ENCODE data around the gene NRCAM. TPM values are rescaled to one million over a fixed set of nuclear protein-coding genes. Genes with fewer than 3 reads are reported as not detected.
A peak's percentile ranks its signal among the peaks of the same experiment; 100 is the strongest.

NRCAM gene
- total and polyA plus RNA-seq, 2 of the 13 experiments (the other 11 are each of a cell fraction or from before 2014, with no cell fraction given): 0.31 to 0.33 TPM

- TF ChIP-seq TOE1 (CRISPR knock-in tag; IDR thresholded peaks at IDR 0.05) (no peak), CEBPB (IDR thresholded peaks at IDR 0.05; ENCODE audit: borderline replicate concordance, low read depth, low read length) (peak; percentile 31; the same call in 1 of the 2 replicates), ZFYVE20 (CRISPR knock-in tag; IDR thresholded peaks at IDR 0.05; ENCODE audit: borderline replicate concordance, low read depth) (no peak), NFE2 (CRISPR knock-in tag; IDR thresholded peaks at IDR 0.05) (no peak), ZNF678 (CRISPR knock-in tag; IDR thresholded peaks at IDR 0.05) (no peak), BCLAF1 (IDR thresholded peaks at IDR 0.05) (no peak), KDM4B (CRISPR knock-in tag; IDR thresholded peaks at IDR 0.05) (no peak), FOXJ3 (CRISPR knock-in tag; IDR thresholded peaks at IDR 0.05; ENCODE audit: borderline replicate concordance) (0 out of 2 replicates have a peak, but pooled peaks have one; percentile 28), ZNF792 (CRISPR knock-in tag; IDR thresholded peaks at IDR 0.05) (no peak), ZNF703 (CRISPR knock-in tag; IDR thresholded peaks at IDR 0.05; ENCODE audit: borderline replicate concordance) (no peak), IKZF4 (CRISPR knock-in tag; IDR thresholded peaks at IDR 0.05; ENCODE audit: borderline replicate concordance, low read depth, not compliant biosample characterization) (no peak), CHCHD3 (CRISPR knock-in tag; IDR thresholded peaks at IDR 0.05) (no peak), SP4 (CRISPR knock-in tag; IDR thresholded peaks at IDR 0.05) (no peak), ZMYM2 (CRISPR knock-in tag; IDR thresholded peaks at IDR 0.05) (no peak), ELF3 (CRISPR knock-in tag; IDR thresholded peaks at IDR 0.05) (no peak), ZNF704 (CRISPR knock-in tag; IDR thresholded peaks at IDR 0.05; ENCODE audit: borderline replicate concordance) (no peak), CHD4 (IDR thresholded peaks at IDR 0.05; ENCODE audit: borderline replicate concordance, low read length) (no peak), RFXAP (CRISPR knock-in tag; IDR thresholded peaks at IDR 0.05; ENCODE audit: borderline replicate concordance) (no peak), FOXA3 (CRISPR knock-in tag; IDR thresholded peaks at IDR 0.05) (peak; percentile 66; the same call in 1 of the 2 replicates), FOXA1 (IDR thresholded peaks at IDR 0.05) (no peak), FOXA1 (CRISPR knock-in tag; IDR thresholded peaks at IDR 0.05) (peak; percentile 73), ZSCAN21 (CRISPR knock-in tag; IDR thresholded peaks at IDR 0.05; ENCODE audit: borderline replicate concordance) (no peak), NRL (CRISPR knock-in tag; IDR thresholded peaks at IDR 0.05; ENCODE audit: borderline replicate concordance) (no peak)
- TF ChIP-seq, protein P1, sequence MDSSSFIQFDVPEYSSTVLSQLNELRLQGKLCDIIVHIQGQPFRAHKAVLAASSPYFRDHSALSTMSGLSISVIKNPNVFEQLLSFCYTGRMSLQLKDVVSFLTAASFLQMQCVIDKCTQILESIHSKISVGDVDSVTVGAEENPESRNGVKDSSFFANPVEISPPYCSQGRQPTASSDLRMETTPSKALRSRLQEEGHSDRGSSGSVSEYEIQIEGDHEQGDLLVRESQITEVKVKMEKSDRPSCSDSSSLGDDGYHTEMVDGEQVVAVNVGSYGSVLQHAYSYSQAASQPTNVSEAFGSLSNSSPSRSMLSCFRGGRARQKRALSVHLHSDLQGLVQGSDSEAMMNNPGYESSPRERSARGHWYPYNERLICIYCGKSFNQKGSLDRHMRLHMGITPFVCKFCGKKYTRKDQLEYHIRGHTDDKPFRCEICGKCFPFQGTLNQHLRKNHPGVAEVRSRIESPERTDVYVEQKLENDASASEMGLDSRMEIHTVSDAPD (CRISPR knock-in tag; IDR thresholded peaks at IDR 0.05): no peak
- TF ChIP-seq, protein P2, sequence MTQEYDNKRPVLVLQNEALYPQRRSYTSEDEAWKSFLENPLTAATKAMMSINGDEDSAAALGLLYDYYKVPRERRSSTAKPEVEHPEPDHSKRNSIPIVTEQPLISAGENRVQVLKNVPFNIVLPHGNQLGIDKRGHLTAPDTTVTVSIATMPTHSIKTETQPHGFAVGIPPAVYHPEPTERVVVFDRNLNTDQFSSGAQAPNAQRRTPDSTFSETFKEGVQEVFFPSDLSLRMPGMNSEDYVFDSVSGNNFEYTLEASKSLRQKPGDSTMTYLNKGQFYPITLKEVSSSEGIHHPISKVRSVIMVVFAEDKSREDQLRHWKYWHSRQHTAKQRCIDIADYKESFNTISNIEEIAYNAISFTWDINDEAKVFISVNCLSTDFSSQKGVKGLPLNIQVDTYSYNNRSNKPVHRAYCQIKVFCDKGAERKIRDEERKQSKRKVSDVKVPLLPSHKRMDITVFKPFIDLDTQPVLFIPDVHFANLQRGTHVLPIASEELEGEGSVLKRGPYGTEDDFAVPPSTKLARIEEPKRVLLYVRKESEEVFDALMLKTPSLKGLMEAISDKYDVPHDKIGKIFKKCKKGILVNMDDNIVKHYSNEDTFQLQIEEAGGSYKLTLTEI (CRISPR knock-in tag; conservative IDR thresholded peaks at IDR 0.05): no peak
Measured at GRCh38 chr7:108235451-108236061, 220.7 kb downstream of the NRCAM start (continued).

Data from HepG2 (cell line).